GM18870 (cell line): ENCODE measurements around the gene METTL9.
A peak's percentile ranks its signal among the peaks of the same experiment; 100 is the strongest.

ENCODE experiments used
- ATAC-seq: cut with Tn5 transposase; IDR thresholded peaks from one replicate; pipeline ENCODE4 v1.9.1; 2021; ENCODE audit warnings: moderate library complexity; ENCODE audit not compliant: unreplicated experiment

METTL9 gene

GRCh38 chr16:21703589-21704174 is 104.3 kb downstream of the METTL9 start:
- peak; percentile 77 for ATAC-seq

DNA sequence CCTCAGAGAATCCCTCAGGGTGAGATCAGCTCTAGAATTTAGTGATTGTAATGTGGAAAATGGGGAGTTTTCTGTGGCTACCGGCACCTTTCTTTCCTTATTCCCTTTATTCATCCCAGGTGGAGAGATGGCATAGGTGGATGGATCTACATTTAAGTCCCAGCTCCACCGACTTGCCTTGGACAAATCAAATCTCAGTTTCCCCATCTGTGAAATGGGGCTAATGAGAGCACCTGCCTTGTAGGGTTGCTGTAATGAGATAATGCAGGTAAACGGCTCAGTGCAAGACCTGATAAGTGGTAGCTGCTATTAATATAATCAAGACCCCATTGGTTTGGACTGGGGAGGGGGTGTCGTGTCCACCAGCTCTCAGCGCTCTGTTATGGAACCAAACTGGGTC is 104.9 kb downstream of the METTL9 start:
- no peak for ATAC-seq

DNA sequence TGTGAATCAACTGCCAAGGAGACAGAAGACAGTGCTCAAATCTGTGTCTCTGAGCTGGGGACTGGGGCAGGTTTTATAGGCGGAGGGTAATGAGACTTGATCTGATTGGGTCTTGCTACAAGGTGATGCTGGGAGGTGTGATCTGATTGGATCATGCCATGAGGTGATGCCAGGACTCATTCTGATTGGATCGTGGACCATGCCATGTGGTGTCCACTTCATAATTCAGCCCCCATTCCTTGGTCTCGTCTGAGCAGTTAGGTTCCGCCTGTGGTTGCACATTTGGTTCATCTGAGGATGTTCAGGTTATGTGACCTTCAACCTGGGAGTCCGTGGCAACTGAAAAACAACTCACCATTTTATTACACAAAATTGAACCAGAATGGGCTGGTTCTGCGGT is 105.4 kb downstream of the METTL9 start:
- no peak for ATAC-seq
